GM12865 (cell line): ENCODE results near the gene SEMA3G.
A peak's percentile ranks its signal among the peaks of the same experiment; 100 is the strongest.

ENCODE experiments used
- DNase-seq: peaks from one replicate; pipeline ENCODE4 v3.0.0; 2010; ENCODE audit warnings: low read depth
- H3K4me3 ChIP-seq: 2 replicates; pipeline ENCODE4 v1.5.1; 2011; ENCODE audit warnings: mild to moderate bottlenecking, low read depth, low read length, control low read depth
- TF ChIP-seq, protein P1 (sequence below): IDR thresholded peaks from 2 replicates; pipeline ENCODE4 v1.5.1; 2011; ENCODE audit warnings: low read length, control low read depth, low read depth, inconsistent platforms; ENCODE audit not compliant: insufficient read depth; ENCODE audit errors: missing control alignments

Gene SEMA3G

DNA sequence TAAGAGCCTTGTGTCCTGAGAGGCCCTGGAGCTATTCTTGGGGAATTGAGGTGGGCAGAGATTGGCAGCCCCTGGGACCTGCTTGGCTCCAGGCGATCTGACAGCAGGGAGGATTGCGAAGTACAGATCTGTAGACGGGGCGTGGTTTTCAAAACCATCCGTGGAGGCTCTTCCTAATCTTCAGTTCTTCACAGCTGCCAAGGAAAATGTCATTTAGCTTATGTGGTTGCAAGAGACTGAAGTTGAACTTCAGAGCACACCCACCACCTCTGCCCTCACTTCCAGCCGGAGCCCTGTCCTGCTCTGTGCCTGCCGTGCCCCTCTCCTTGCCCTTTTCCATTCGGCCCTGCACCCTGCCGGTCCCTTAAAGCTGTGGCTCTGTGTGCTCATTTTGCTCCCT, 23.4 kb upstream of the SEMA3G start:
- H3K4me3 ChIP-seq: no peak overlapping the region
- no peak for DNase-seq
- TF ChIP-seq, protein P1, sequence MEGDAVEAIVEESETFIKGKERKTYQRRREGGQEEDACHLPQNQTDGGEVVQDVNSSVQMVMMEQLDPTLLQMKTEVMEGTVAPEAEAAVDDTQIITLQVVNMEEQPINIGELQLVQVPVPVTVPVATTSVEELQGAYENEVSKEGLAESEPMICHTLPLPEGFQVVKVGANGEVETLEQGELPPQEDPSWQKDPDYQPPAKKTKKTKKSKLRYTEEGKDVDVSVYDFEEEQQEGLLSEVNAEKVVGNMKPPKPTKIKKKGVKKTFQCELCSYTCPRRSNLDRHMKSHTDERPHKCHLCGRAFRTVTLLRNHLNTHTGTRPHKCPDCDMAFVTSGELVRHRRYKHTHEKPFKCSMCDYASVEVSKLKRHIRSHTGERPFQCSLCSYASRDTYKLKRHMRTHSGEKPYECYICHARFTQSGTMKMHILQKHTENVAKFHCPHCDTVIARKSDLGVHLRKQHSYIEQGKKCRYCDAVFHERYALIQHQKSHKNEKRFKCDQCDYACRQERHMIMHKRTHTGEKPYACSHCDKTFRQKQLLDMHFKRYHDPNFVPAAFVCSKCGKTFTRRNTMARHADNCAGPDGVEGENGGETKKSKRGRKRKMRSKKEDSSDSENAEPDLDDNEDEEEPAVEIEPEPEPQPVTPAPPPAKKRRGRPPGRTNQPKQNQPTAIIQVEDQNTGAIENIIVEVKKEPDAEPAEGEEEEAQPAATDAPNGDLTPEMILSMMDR: no peak

DNA sequence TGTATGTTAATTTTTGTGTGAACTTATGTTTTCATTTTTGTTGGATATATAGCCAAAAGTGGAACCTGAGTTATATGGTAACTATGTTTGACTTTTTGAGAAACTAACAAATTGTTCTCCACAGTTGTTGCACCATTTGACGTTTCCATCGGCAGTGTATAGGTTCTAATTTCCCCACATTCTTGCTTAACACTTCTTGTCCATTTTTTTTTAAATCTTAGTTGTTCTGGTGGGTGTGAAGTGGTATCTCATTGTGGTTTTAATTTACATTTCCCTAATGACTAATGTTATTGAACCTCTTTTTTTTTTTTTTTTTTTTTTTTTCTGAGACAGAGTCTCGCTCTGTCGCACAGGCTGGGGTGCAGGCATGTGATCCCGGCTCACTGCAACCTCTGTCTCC, 18.5 kb upstream of the SEMA3G start:
- H3K4me3 ChIP-seq: no peak overlapping the region
- no peak for DNase-seq
- TF ChIP-seq, protein P1: no peak

DNA sequence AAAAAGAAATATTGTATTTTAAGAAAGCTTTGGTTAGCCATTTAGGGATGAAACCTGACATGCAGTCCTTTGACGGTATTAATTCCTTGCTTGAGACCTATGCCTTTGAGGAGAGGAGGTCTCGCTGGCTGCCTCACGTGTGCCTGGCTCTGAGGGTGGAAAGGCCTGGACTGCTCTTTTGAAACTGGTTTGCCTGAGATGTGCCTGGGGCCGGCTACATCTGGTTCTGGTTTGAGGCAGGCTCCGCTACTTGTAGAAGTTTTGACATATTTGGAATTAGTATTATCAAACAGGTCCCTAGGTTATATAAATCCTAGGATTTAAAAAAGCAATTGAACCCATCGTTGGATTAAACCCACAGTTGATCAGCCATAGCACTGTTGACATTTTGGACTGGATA, 17.0 kb upstream of the SEMA3G start:
- TF ChIP-seq, protein P1: no peak
- DNase-seq: no peak
- H3K4me3 ChIP-seq: no peak overlapping the region

DNA sequence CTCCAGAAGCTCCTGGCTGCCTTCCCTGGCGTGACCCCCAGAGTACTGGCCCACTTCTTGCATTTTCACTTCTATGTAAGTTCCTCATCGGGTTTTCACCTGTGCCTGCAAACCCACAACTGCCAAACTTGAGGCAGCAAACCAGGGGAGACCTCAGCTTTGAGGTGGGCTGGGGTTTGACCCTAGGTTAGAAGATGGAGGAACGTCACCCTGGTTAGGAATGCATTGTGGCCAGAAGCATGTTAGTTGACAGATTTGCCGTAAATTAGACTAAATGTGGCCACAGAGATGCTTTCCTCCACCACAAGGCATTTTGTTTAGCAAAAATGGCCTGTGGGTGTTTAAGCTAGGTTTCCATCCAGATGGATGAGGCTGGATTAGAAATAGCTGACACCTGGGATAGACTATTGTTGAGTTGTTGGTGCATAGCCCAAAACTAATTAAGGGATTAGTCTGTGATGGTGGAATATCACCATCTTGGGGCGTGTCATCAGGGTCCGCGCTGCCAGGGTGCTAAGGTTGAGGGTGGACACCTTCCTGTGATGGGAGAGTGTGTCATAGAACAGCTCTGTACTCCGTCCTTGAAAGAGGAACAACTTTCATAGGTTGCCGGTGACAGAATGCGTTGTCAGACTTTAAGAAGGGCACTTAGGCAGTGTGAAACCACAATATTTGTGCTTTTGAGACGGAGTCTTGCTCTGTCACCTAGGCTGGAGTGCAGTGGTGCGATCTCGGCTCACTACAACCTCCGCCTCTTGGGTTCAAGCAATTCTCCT, 14.1 kb upstream of the SEMA3G start:
- TF ChIP-seq, protein P1: no peak
- DNase-seq: no peak
- no peak overlapping the region for H3K4me3 ChIP-seq

DNA sequence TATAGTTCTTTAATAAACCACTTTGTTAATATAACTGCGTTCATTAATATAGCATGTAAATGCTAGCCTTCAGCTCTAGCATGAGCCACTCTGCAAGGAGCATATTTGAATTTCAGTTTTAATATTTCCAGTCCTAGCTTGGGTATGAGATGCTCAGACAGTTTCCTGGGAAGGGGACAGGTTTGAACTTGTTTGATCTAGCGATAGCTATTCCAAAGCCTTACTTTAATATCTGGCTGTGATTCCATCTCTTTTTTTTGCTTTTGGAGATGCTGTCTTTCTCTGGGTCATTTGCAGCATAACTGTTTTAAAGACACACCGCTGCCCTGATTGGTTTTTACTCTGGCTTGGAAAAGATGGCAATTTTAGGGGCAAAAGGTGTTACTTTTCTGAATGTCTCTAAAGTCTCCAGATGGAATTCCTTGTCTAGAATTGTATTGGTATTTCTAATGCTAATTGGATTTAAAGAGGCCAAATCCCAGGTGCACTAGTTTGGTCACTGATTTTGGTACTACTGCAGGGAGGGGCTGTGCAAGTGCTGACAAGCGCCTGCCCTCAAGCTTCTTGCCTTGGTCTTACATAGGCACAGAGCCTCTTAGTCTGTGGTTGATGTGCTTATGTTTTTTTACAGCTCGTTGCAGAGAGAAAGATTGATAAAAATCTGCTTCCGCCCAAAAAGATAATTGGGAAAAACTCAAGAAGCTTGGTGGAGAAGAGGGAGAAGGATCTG, 13.3 kb upstream of the SEMA3G start:
- no peak overlapping the region for H3K4me3 ChIP-seq
- TF ChIP-seq, protein P1: no peak
- no peak for DNase-seq

- TF ChIP-seq, protein P1: no peak
- peak overlapping the region; percentile 97 for H3K4me3 ChIP-seq
- DNase-seq: no peak
These were observed 11.9 kb upstream of the SEMA3G start for GRCh38 chr3:52456800-52457183.
